ENCODE data around the gene HEXD. TPM values are rescaled to one million over a fixed set of nuclear protein-coding genes. Genes with fewer than 3 reads are reported as not detected.

Gene HEXD
- polyA plus RNA-seq, 3 donors, result 8.9 to 61.5 (median 12.7) TPM

DNA sequence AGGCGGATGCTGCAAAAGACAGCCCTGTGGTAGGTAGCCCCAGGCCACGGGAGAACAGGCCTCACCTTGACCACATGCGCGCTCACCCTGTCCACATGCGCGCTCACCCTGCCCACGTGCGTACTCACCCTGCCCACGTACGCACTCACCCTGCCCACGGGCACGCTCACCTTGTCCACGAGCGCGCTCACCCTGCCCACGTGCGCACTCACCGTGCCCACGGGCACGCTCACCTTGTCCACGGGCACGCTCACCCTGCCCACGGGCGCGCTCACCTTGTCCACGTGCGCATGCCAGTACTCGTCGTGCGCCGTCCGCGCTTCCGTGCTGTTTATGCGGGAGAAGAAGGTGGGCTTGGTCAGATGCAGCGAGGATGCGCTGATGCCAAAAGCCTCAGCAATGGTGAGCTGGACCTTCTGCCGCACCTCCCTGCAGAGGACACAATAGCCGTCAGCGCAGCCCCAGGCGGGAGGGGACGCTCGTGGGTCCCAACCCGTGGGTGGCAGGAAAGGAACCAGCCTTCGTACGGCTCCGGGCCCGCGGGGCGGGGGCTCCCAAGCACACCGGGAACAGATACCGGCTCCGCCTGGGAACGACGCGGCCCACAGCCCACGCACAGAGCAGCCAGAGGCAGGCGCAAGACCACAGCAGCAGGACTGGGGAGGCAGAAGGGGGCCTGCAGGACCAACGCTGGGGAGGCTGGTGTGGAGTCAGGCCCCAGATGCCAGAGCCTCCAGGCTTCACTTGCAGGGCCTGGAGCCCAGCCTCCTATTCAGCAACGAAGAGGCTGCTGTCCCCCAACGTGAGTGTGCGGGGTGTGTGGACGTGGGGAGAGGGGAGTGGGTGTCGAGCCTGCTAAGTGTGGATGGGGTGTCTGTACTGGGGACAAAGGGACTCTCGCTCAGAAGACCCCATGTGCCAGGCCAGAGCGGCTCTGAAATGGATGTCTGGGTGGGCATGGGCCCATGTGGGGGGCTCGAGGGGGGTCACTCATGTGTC is 14.2 kb upstream of the HEXD start:
- peaks cover 37 to 53% of the 10 kb centered on the region in 2 donors for H3K36me3 Mint-ChIP-seq
- no peaks in the 10 kb centered on the region for H3K9me3 ChIP-seq (replicated peaks in 1 of 2; ENCODE audit: control insufficient read depth in 1 of 2, insufficient read depth in 1 of 2, low read length in 2 of 2)
- no peaks in the 10 kb centered on the region for H4K20me1 ChIP-seq (ENCODE audit: insufficient read depth, low read length)
- H3K4me3 Mint-ChIP-seq, result no peak overlapping the region
- H3K4me1 ChIP-seq (ENCODE audit: control insufficient read depth in 1 of 2, insufficient read depth in 2 of 2, low read length in 2 of 2), result peaks cover 32 to 35% of the 10 kb centered on the region in 2 donors
- no peaks in the 10 kb centered on the region for H3K27me3 ChIP-seq (ENCODE audit: control insufficient read depth in 2 of 2, insufficient read depth in 2 of 2, low read length in 2 of 2)
- peaks cover 1 to 6% (median 2%) of the 10 kb centered on the region in 3 donors for H3K27me3 Mint-ChIP-seq (ENCODE audit: low read depth in 3 of 3)
- no peak overlapping the region for H3K4me2 ChIP-seq (replicated peaks; ENCODE audit: extremely low read depth, low read length, poor library complexity, severe bottlenecking)
- no peaks in the 10 kb centered on the region for H3K79me2 ChIP-seq (ENCODE audit: insufficient read depth, low read length)
- WGBS (ENCODE audit: insufficient coverage), result 97% methylated on average over 62 of the region's 67 CpGs
- no peak overlapping the region for H2AFZ ChIP-seq (ENCODE audit: insufficient read depth, low read depth, low read length, poor library complexity, severe bottlenecking)
- no peak overlapping the region for H3K4me3 ChIP-seq (replicated peaks in 1 of 3; ENCODE audit: low read depth in 2 of 3, low read length in 3 of 3)
- H3K27ac ChIP-seq (ENCODE audit: low read depth in 1 of 2, low read length in 2 of 2), result no peak overlapping the region
- peaks cover 40% of the 10 kb centered on the region for H3K4me1 Mint-ChIP-seq
- TF ChIP-seq, protein P1, sequence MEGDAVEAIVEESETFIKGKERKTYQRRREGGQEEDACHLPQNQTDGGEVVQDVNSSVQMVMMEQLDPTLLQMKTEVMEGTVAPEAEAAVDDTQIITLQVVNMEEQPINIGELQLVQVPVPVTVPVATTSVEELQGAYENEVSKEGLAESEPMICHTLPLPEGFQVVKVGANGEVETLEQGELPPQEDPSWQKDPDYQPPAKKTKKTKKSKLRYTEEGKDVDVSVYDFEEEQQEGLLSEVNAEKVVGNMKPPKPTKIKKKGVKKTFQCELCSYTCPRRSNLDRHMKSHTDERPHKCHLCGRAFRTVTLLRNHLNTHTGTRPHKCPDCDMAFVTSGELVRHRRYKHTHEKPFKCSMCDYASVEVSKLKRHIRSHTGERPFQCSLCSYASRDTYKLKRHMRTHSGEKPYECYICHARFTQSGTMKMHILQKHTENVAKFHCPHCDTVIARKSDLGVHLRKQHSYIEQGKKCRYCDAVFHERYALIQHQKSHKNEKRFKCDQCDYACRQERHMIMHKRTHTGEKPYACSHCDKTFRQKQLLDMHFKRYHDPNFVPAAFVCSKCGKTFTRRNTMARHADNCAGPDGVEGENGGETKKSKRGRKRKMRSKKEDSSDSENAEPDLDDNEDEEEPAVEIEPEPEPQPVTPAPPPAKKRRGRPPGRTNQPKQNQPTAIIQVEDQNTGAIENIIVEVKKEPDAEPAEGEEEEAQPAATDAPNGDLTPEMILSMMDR (IDR thresholded peaks at IDR 0.05), result no peak
- no peak overlapping the region for H3K9ac ChIP-seq (ENCODE audit: insufficient read depth, low read length, poor library complexity, severe bottlenecking)
- H3K9me3 Mint-ChIP-seq, result no peaks in the 10 kb centered on the region
- peak overlapping the region in 1 of 7 donors; percentile 75 for H3K27ac Mint-ChIP-seq
- peaks cover 16 to 34% of the 10 kb centered on the region in 2 donors for H3K36me3 ChIP-seq (replicated peaks in 1 of 2; ENCODE audit: control insufficient read depth in 1 of 2, insufficient read depth in 2 of 2, low read length in 2 of 2)
- no peak for DNase-seq
- intact Hi-C loops (cut with micrococcal nuclease), result no loop called here

DNA sequence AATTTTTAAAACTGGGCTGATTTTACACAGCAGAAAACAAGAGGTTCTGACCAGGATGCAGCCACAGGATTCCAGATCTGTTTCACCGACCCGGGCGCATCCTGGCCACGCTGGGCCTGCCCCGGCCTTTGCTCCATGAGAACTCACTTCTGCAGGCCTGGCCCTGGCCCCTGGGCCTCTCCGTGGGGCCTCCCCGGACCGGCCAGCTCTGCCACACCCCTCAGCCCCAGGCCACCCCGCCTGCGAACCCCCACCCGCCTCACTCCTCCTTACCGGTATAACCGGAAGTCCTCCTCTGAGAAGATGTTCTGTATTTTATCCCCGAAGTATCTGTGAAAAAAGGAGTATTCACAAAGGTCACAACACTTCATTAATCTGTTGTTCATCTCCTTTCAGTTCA is 13.1 kb upstream of the HEXD start:
- intact Hi-C loops (cut with micrococcal nuclease), result no loop called here
- WGBS (ENCODE audit: insufficient coverage), result 97% methylated on average over 13 of the region's 14 CpGs
- no peak overlapping the region for H3K4me2 ChIP-seq (replicated peaks; ENCODE audit: extremely low read depth, low read length, poor library complexity, severe bottlenecking)
- H3K9me3 ChIP-seq (replicated peaks in 1 of 2; ENCODE audit: control insufficient read depth in 1 of 2, insufficient read depth in 1 of 2, low read length in 2 of 2), result no peaks in the 10 kb centered on the region
- H3K4me3 Mint-ChIP-seq, result no peak overlapping the region
- H3K4me3 ChIP-seq (replicated peaks in 1 of 3; ENCODE audit: low read depth in 2 of 3, low read length in 3 of 3), result no peak overlapping the region
- H3K4me1 Mint-ChIP-seq, result peaks cover 29% of the 10 kb centered on the region
- H3K27me3 Mint-ChIP-seq (ENCODE audit: low read depth in 3 of 3), result peaks cover 0 to 5% (median 1%) of the 10 kb centered on the region in 3 donors
- H3K4me1 ChIP-seq (ENCODE audit: control insufficient read depth in 1 of 2, insufficient read depth in 2 of 2, low read length in 2 of 2), result peaks cover 21 to 25% of the 10 kb centered on the region in 2 donors
- TF ChIP-seq, protein P1 (IDR thresholded peaks at IDR 0.05), result no peak
- H3K27ac Mint-ChIP-seq, result no peak overlapping the region
- peaks cover 16 to 44% of the 10 kb centered on the region in 2 donors for H3K36me3 ChIP-seq (replicated peaks in 1 of 2; ENCODE audit: control insufficient read depth in 1 of 2, insufficient read depth in 2 of 2, low read length in 2 of 2)
- H3K79me2 ChIP-seq (ENCODE audit: insufficient read depth, low read length), result no peaks in the 10 kb centered on the region
- no peak overlapping the region for H3K9ac ChIP-seq (ENCODE audit: insufficient read depth, low read length, poor library complexity, severe bottlenecking)
- no peaks in the 10 kb centered on the region for H3K27me3 ChIP-seq (ENCODE audit: control insufficient read depth in 2 of 2, insufficient read depth in 2 of 2, low read length in 2 of 2)
- H3K9me3 Mint-ChIP-seq, result no peaks in the 10 kb centered on the region
- H4K20me1 ChIP-seq (ENCODE audit: insufficient read depth, low read length), result peaks cover 2% of the 10 kb centered on the region
- H2AFZ ChIP-seq (ENCODE audit: insufficient read depth, low read depth, low read length, poor library complexity, severe bottlenecking), result no peak overlapping the region
- no peak overlapping the region for H3K27ac ChIP-seq (ENCODE audit: low read depth in 1 of 2, low read length in 2 of 2)
- DNase-seq, result no peak
- H3K36me3 Mint-ChIP-seq, result peaks cover 41 to 52% of the 10 kb centered on the region in 2 donors
